Dermis blood vessel endothelial cell (primary cell): ENCODE results near the gene ALG6. TPM values are rescaled to one million over a fixed set of nuclear protein-coding genes. Genes with fewer than 3 reads are reported as not detected.

ENCODE experiments used
- total RNA-seq: library from RNA; depleted of rRNA; stranded (reverse); fragments of >200 nt; gene quantifications from 2 replicates; pipeline ENCODE4 v1.2.3, GENCODE V29; 2014

Gene ALG6
- total RNA-seq, 1 donor from 2014 or later, result 13.8 TPM

Other genes starting within 250 kb of the ALG6 start
- gene FOXD3, start 45.1 kb upstream of the ALG6 start, total RNA-seq, result not detected in 2 replicates
- gene ITGB3BP, start 155.6 kb downstream of the ALG6 start, total RNA-seq, result 9.7 and 21.0 TPM in 2 replicates
- 5.1 and 5.4 TPM in 2 replicates for gene EFCAB7, start 155.9 kb downstream of the ALG6 start, total RNA-seq
- gene PGM1, start 225.8 kb downstream of the ALG6 start, total RNA-seq, result 41.1 and 44.2 TPM in 2 replicates